GM19463 (cell line): ENCODE data around the gene LZTR1.

ENCODE experiments used
- ATAC-seq: cut with Tn5 transposase; IDR thresholded peaks from one replicate; pipeline ENCODE4 v1.9.1; 2021; ENCODE audit warnings: mild to moderate bottlenecking, moderate library complexity; ENCODE audit not compliant: unreplicated experiment

Gene LZTR1

DNA sequence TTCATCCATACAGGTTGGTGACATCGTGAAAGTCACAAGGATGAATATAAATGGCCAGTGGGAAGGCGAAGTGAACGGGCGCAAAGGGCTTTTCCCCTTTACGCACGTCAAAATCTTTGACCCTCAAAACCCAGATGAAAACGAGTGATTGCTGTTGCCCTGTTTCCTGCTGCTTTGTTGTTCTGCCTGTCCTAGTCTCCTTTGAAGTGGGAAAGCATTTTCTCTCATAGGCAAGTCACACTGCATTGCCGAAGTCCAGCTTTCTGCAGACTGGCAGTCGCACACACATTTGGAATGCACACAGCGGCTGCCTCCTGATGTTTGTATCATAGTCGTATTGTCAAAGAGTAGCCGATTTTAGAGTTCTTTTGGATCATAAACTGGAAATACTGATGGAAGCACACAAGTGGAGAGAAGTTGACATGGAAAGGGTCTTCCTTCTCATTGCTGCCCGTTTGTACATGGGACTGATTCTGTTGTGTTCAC, 32.4 kb upstream of the LZTR1 start:
- ATAC-seq: no peak

DNA sequence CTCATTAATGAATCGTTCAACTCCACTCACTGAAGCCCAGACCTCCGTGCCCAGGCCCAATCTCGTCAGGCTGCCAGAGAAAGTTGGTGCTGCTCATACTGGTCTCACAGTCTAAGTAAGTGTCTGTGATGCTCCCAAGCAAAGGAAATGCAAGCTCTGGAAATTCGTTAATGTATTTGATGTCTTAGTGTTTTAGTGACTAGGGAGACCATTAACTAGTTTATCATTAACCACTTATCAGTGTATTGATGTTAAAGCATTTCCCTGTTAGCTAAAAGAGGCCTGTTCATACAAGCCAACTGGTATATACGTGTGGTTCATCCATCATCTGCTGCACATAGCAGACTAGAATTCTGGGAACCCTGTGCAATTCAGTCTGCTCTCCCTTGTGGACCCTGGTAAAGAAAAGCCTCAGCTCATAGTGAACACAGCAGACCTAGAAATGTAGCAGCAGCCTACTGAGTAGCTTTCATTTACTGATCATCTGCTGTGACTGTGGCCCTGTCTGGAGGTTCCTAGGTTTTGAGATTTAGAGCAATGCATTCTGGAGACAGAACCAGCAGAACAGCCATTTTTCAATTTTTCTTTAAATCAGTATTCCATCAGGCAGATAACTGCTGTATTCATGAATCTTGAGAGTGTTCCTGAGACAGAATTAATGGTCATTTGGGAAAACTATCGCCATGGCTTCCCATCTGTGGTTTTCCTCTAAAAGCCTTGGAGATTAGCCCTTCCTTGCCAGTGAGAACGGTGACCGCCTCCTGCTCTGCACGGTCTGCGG, 30.8 kb upstream of the LZTR1 start:
- no peak for ATAC-seq

GRCh38 chr22:20951932-20952380, 30.1 kb upstream of the LZTR1 start:
- ATAC-seq: no peak

- ATAC-seq: no peak
Measured at GRCh38 chr22:20952544-20953341, 29.4 kb upstream of the LZTR1 start.

- no peak for ATAC-seq
Measured at GRCh38 chr22:20953342-20953608, 28.8 kb upstream of the LZTR1 start.

- no peak for ATAC-seq
Measured at GRCh38 chr22:20953668-20954500, 28.2 kb upstream of the LZTR1 start.

DNA sequence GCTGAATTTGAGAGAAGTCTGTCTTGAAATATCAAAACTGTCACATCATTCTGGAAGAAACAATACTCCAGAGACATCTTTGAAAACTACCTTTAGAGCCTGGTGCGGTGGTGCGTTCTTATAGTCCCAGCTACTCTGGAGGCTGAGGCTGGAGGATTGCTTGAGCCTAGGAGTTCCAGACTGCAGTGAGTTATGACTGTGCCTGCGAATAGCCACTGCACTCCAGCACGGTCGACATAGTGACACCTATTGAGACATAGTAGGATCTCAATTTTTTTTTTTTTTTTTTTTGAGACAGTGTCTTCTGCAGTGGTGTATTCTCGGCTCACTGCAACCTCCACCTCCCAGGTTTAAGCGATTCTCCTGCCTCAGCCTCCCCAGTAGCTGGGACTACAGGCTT, 26.5 kb upstream of the LZTR1 start:
- no peak for ATAC-seq

- no peak for ATAC-seq
Measured at GRCh38 chr22:20956258-20957101, 25.6 kb upstream of the LZTR1 start.

DNA sequence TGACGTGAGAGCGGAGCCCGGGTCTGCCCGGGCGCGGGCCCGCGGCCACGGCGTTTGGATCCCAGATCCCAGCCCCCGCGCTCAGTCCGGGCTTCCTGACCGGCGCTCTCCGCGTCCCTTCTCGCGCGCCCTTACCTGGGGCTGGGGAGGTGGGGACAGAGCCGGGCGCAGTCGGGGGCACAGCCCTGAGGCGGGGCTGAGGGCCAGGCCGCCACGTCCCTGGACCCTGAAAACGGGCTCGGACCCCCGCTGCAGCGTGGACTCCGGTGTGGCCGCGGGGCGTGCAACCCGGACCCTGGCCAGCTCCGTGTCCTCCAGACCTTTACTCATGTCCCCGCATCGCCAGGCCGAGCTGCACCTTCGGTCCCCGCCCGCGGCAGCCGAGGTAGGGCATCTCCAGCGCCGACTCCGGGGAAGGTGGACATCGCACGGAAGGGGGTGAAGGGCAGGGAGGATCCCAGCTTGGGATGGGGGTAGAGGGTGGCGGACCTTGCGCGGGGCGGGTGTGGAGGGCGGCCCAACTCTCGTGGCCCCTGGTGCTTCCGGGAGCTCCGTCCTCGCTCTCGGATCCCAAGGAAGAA, 24.9 kb upstream of the LZTR1 start:
- ATAC-seq: no peak

DNA sequence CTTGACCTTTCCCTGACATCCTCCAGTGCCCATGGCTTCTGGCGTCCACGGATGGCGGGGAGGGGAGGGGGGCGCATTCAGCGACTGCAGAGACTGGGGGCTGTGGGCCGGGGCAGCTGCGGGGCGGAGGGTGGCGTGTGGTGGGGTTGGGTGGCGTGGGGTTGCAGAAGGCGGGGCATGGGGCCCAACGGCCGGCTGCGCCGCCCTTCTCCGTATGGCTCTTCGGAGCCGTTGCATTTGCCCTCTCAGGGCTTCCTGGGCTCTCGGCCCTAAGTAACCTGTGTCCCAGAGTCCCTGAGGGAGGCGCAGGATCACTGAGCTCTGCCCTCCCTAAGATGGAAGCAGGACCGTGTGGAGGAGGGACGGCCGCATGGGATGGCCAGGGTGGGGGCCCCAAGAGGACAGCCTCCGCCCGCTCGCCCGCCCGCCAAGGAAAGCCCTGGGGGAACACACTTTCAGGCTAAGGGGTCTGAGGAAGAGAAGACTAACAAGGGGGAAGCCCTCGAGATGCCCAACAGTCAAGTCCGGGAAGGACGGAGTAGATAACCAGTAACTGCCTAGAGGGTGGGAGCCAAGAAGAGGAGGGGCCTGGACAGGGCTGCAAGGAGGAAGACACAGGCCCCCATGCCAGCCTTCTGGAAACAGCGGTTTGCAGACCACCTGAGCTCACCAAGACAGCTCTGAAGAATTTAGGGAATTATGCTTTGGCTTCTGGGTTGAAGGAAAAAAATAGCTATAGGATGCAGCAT, 24.2 kb upstream of the LZTR1 start:
- no peak for ATAC-seq

GRCh38 chr22:20959578-20960461, 22.3 kb upstream of the LZTR1 start:
- ATAC-seq: no peak

- no peak for ATAC-seq
Measured at GRCh38 chr22:20960609-20961008, 21.5 kb upstream of the LZTR1 start.

DNA sequence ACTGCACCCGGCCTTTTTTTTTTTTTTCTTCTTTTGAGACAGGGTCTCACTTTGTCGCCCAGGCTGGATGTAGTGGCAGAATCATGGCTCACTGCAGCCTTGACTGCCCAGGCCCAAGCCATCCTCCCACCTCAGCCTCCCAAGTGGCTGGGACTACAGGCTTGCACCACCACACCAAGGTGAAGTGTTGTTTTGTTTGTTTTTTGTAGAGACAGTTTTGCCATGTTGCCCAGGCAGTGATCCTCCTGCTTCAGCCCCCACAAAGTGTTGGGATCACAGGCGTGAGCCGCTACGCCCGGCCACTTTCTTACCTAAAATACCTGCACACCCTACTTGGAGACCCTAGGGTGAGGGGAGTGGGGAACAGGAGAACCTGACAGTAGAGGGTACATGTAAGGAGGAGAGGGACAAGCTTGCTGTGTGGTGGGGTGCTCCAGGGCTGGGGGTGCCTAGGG, 19.6 kb upstream of the LZTR1 start:
- ATAC-seq: no peak

DNA sequence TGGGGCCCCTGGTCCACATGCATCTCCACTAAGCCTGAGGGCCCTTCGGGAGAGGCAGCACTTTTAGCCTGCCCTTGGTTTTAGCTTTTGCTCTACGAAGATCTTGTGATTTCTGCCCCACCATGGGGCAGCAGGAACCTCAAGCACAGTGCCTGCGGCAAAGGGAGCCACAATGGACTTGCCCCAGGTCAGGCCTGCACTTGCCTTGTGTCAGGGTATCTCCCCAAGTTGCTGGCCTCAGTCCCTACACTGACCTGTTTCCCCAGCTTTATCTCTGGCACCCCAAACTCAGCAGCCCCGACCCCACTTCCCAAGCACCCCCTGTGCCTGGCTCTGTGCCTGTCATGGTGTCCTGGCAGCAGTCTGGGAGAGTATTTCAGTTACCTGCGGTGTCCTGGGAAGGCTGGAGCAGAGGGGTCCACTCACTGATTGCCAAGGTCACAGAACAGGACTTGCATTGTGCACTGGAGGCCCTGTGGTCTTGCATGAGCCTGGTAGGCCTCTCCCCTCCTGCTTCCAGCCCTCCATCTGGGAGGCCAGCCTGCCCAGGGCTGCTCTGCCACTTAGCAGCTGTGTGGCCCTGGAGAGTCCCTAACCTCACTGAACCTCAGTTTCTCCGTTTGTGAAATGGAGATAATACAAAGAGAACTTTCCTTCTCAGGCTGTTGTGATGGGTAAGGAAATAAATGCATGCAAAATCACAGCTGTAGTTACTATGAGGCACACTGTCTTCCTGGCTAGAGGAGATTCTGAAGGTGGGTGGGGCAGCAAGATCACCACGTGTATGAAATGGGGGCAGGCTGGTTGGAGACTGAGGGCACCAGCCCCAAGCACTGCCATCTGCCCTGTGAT, 18.7 kb upstream of the LZTR1 start:
- ATAC-seq: no peak

DNA sequence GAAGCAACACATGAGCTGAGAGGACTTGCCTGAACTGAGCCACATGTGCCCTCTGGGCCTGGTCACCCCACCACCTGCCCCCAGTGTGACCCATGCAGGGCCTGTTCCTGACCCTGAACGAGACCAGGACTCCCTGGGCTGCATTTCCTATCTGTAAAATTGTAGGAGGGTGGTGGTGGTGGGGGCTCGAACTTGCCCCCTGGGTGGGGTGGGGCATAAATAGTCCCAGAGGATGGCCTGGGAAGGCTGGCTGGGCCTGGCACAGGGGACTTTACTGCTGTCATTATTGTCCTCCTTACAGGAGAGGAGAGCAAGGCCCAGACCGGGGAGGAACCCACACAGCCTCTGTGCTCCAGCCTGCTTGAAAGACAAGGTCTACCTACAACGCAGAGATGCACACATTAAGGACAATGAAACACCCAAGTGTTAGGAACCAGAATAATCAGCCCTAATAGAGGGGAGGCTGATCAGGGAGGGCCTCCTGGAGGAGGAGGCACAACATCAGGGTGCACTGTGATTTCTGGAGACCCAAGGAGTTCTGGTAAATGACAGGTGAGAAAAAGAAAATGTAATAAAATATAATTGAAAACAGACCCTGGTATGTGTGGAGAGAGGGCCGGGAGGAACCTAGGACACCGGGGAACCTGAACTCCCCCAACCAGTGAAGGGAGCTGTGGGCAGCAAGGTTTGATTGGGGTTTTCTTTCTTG, 17.9 kb upstream of the LZTR1 start:
- ATAC-seq: no peak

GRCh38 chr22:20964799-20965103, 17.3 kb upstream of the LZTR1 start:
- no peak for ATAC-seq
